Measurements from ENCODE around the gene ATP11A.

ATP11A gene

DNA sequence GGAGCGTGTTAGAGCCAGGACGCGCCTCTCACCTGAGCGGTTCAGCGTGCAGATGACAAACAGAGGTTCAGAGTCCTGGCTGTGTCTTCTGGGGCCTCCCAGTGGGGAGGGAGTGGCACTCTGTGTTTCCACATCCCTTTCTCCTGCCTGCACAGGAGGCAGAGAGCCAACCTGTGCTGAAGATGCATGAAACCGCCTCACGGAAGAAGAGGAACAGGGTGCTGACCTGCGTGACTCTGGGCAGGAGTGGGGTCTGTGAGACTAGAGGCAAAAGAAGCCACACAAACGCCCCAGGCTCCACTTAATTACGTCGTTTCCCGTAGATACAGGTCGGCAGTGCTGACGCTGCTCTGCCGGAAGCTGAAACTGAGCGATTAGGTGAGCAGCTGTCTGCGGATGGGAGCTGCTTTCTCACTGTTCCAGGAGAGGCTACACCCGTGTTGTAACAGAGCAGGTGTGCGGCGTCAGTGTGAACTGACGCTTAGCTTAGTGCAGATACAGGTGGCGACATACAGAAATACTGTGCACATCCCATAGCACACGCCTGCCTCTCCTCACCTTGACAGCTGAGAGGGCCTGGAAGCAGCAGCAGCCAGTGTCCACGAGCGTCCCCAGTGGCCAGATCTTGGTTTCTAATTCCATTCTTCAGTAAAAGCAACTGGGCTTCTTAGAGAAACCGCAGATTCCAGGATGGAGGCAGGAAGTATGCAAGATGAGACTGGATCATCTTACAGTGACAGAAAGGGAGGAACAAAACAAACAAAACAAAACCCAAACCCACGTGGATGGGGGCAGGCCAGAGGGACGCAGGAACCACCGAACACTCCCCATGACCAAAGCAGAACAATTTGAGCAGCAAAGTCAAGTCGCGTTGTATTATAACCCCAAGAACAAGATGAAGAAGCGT, 241.4 kb downstream of the ATP11A start:
- Histone ChIP-seq H3K9me3 (ENCODE audit: insufficient read depth, low read length) (no peaks in the 10 kb centered on the region), H3K4me3 (ENCODE audit: insufficient read length, low read depth) (no peak overlapping the region), H3K9ac (ENCODE audit: insufficient read length, low read depth) (peak overlapping the region; percentile 10), H3K4me1 (ENCODE audit: insufficient read depth, insufficient read length) (peaks cover 5% of the 10 kb centered on the region), H3K27me3 (ENCODE audit: insufficient read depth, insufficient read length) (no peaks in the 10 kb centered on the region), H3K36me3 (ENCODE audit: insufficient read depth, insufficient read length, low read length) (no peaks in the 10 kb centered on the region)
- DNase-seq (ENCODE audit: low read depth, low spot score) = peak; percentile 56
- TF ChIP-seq ZNF274 (IDR thresholded peaks at IDR 0.05; ENCODE audit: low read depth, low read length) = no peak
- TF ChIP-seq YY1 (IDR thresholded peaks at IDR 0.05; ENCODE audit: insufficient read depth, insufficient read length) = no peak
- TF ChIP-seq SUZ12 (IDR thresholded peaks at IDR 0.05; ENCODE audit: extremely low read depth, insufficient read depth, insufficient read length) = no peak

- Histone ChIP-seq H3K4me3 (ENCODE audit: insufficient read length, low read depth) (no peak overlapping the region), H3K27me3 (ENCODE audit: insufficient read depth, insufficient read length) (no peaks in the 10 kb centered on the region), H3K4me1 (ENCODE audit: insufficient read depth, insufficient read length) (peaks cover 5% of the 10 kb centered on the region), H3K9ac (ENCODE audit: insufficient read length, low read depth) (no peak overlapping the region), H3K9me3 (ENCODE audit: insufficient read depth, low read length) (no peaks in the 10 kb centered on the region), H3K36me3 (ENCODE audit: insufficient read depth, insufficient read length, low read length) (no peaks in the 10 kb centered on the region)
- no peak for TF ChIP-seq ZNF274 (IDR thresholded peaks at IDR 0.05; ENCODE audit: low read depth, low read length)
- TF ChIP-seq SUZ12 (IDR thresholded peaks at IDR 0.05; ENCODE audit: extremely low read depth, insufficient read depth, insufficient read length) = no peak
- no peak for TF ChIP-seq YY1 (IDR thresholded peaks at IDR 0.05; ENCODE audit: insufficient read depth, insufficient read length)
- no peak for DNase-seq (ENCODE audit: low read depth, low spot score)
Observed at GRCh38 chr13:112932971-112933370, 243.1 kb downstream of the ATP11A start.

DNA sequence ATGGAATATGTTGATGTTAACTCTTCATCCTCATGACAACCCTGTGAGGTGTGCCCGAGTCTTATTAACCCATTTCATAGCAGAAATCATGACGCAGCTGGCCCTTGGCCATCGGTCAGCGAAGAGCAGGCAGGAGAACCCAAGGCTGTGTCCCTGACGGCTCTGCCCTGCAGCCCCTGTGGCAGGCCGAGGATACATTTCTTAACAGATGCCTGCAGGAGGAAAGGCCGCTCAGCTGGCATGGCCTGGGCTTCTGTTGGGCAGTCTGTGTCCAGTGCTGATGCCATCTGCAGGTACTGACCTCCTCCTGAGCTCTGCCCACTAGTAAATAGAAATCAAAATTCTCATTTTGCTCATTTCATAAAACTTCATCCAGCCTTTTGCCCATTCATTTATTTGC, 243.8 kb downstream of the ATP11A start:
- TF ChIP-seq YY1 (IDR thresholded peaks at IDR 0.05; ENCODE audit: insufficient read depth, insufficient read length) = no peak
- TF ChIP-seq SUZ12 (IDR thresholded peaks at IDR 0.05; ENCODE audit: extremely low read depth, insufficient read depth, insufficient read length) = no peak
- TF ChIP-seq ZNF274 (IDR thresholded peaks at IDR 0.05; ENCODE audit: low read depth, low read length) = no peak
- Histone ChIP-seq H3K9me3 (ENCODE audit: insufficient read depth, low read length) (no peaks in the 10 kb centered on the region), H3K27me3 (ENCODE audit: insufficient read depth, insufficient read length) (no peaks in the 10 kb centered on the region), H3K9ac (ENCODE audit: insufficient read length, low read depth) (no peak overlapping the region), H3K36me3 (ENCODE audit: insufficient read depth, insufficient read length, low read length) (no peaks in the 10 kb centered on the region), H3K4me3 (ENCODE audit: insufficient read length, low read depth) (no peak overlapping the region), H3K4me1 (ENCODE audit: insufficient read depth, insufficient read length) (peaks cover 5% of the 10 kb centered on the region)
- no peak for DNase-seq (ENCODE audit: low read depth, low spot score)

GRCh38 chr13:112934078-112934477, 244.2 kb downstream of the ATP11A start:
- TF ChIP-seq SUZ12 (IDR thresholded peaks at IDR 0.05; ENCODE audit: extremely low read depth, insufficient read depth, insufficient read length) (no peak), ZNF274 (IDR thresholded peaks at IDR 0.05; ENCODE audit: low read depth, low read length) (no peak), YY1 (IDR thresholded peaks at IDR 0.05; ENCODE audit: insufficient read depth, insufficient read length) (no peak)
- H3K9me3 ChIP-seq (ENCODE audit: insufficient read depth, low read length) = no peaks in the 10 kb centered on the region
- H3K36me3 ChIP-seq (ENCODE audit: insufficient read depth, insufficient read length, low read length) = no peaks in the 10 kb centered on the region
- peaks cover 5% of the 10 kb centered on the region for H3K4me1 ChIP-seq (ENCODE audit: insufficient read depth, insufficient read length)
- H3K4me3 ChIP-seq (ENCODE audit: insufficient read length, low read depth) = no peak overlapping the region
- H3K9ac ChIP-seq (ENCODE audit: insufficient read length, low read depth) = no peak overlapping the region
- no peaks in the 10 kb centered on the region for H3K27me3 ChIP-seq (ENCODE audit: insufficient read depth, insufficient read length)
- DNase-seq (ENCODE audit: low read depth, low spot score) = no peak

All from NT2/D1 (cell line).